Activated B cell treated with CpG ODN at 0.5 μM for 24 hours (primary cell): ENCODE results near the gene GAPDH. TPM values are rescaled to one million over a fixed set of nuclear protein-coding genes. Genes with fewer than 3 reads are reported as not detected.
"Not testable (repeated sequence)": the region's sequence is repeated elsewhere in the genome, so short reads cannot be mapped to it uniquely, and the experiment has no call there.

ENCODE experiments used
- ATAC-seq: fragments of 200-7000 bp; cut with Tn5 transposase; one replicate; pipeline ENCODE4 v1.10.0; 2021; ENCODE audit warnings: low read depth, mild to moderate bottlenecking, moderate library complexity
- CTCF ChIA-PET: fragments of 350-600 bp; sonication (Branson Sonifier 250); formaldehyde crosslinking; loops from one replicate; lab custom pipeline; 2021; ENCODE audit warnings: antibody characterized with exemption; lab: Charles Lee
- POLR2A ChIA-PET: fragments of 350-600 bp; sonication (Branson Sonifier 250); formaldehyde crosslinking; loops from one replicate; lab custom pipeline; 2021; ENCODE audit warnings: antibody characterized with exemption; lab: Charles Lee
- DNase-seq: peaks from one replicate; pipeline ENCODE4 v3.0.0; 2022
- H3K27ac Mint-ChIP-seq: one replicate; pipeline ENCODE4 v1.8.0; 2020; ENCODE audit warnings: mixed read lengths
- H3K27me3 Mint-ChIP-seq: one replicate; pipeline ENCODE4 v1.8.0; 2021; ENCODE audit warnings: mixed read lengths
- H3K36me3 Mint-ChIP-seq: one replicate; pipeline ENCODE4 v1.8.0; 2021; ENCODE audit warnings: low read depth, mixed read lengths
- H3K4me1 Mint-ChIP-seq: one replicate; pipeline ENCODE4 v1.8.0; 2021; ENCODE audit warnings: mixed read lengths
- H3K4me3 Mint-ChIP-seq: one replicate; pipeline ENCODE4 v1.8.0; 2020; ENCODE audit warnings: mild to moderate bottlenecking, mixed read lengths
- H3K9me3 Mint-ChIP-seq: one replicate; pipeline ENCODE4 v1.8.0; 2020; ENCODE audit warnings: mixed read lengths
- intact Hi-C: fragments of 100-400 bp; cut with micrococcal nuclease; formaldehyde crosslinking; loops from one replicate; pipeline ENCODE4 v1.15.1; 2024
- total RNA-seq: library from RNA; stranded (reverse); gene quantifications from 2 replicates; pipeline ENCODE4 v1.2.3, GENCODE V29; 2022
- TF ChIP-seq, protein P1 (sequence below): fragments of 200-600 bp; IDR thresholded peaks from one replicate; pipeline ENCODE4 v1.8.0; 2022; ENCODE audit warnings: antibody characterized with exemption, mild to moderate bottlenecking

The GAPDH gene
- total RNA-seq, 1 donor from 2014 or later = 1,003 TPM

DNA sequence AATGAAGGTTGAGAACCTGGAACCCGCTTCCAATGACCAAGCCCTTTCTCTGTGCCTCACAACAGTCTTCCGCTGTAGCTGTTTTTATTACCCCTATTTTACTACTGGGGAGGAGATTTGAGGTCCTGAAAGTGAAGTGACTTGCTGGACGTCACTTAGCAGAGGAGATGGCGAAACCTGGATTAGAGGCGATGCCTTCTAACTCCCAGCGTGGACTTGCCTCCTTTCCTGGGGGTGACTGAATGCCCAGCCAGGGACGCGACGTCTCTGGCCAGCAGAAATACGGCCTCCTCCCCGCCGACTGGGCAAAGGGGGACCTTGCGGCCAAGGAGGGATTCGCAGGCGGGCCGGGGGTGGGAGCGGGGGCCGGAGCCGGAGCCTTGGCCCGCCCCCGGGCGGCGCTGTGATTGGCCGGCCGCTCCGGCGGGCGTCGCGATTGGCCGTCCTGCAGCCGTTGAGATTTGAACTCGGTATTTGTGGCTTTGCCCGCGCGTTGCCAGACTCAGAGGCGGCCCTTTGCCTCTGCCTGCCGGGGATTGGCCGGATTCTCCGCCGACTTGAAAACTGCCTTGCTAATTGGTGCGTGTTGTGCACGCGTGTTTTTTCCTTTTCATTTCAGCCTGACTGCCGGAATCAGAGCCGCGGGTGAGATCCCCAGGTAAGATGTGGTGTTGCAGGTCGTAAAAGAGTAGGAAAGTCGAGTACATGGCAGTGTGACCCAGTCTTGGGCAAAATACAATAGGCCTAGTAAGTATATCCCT is 40.6 kb upstream of the GAPDH start, which contains the start of gene NCAPD2:
TSS of gene NCAPD2 (plus strand) at position 606 of the 761 bp plus-strand sequence. CDS start 997 bp downstream, outside the sequence.
- H3K36me3 Mint-ChIP-seq = peaks cover 41% of the 10 kb centered on the region
- ChIA-PET CTCF (interaction anchor here (0.9 to 1.4 kb wide), 3 partner anchors 23 to 44 kb away, joined by 3 to 11 read pairs (median 3); partner anchors contain the start of gene VAMP1), POLR2A (interaction anchor here (0.6 to 4.3 kb wide), 32 partner anchors 8 to 629 kb away, joined by 3 to 89 read pairs (median 5); partner anchors contain the start of genes CD27, COPS7A, GAPDH and LPAR5)
- intact Hi-C loops = loop anchor here (1.0 kb wide), 10 partner anchors 23 to 359 kb away; partner anchors contain the start of genes CHD4, GAPDH, ING4 and MLF2
- H3K27me3 Mint-ChIP-seq = no peaks in the 10 kb centered on the region
- no peaks in the 10 kb centered on the region for H3K9me3 Mint-ChIP-seq
- H3K4me3 Mint-ChIP-seq = peak within 1 kb of the TSS; percentile 97
- ATAC-seq (peak; percentile 85), DNase-seq (peak; percentile 85)
- TF ChIP-seq, protein P1, sequence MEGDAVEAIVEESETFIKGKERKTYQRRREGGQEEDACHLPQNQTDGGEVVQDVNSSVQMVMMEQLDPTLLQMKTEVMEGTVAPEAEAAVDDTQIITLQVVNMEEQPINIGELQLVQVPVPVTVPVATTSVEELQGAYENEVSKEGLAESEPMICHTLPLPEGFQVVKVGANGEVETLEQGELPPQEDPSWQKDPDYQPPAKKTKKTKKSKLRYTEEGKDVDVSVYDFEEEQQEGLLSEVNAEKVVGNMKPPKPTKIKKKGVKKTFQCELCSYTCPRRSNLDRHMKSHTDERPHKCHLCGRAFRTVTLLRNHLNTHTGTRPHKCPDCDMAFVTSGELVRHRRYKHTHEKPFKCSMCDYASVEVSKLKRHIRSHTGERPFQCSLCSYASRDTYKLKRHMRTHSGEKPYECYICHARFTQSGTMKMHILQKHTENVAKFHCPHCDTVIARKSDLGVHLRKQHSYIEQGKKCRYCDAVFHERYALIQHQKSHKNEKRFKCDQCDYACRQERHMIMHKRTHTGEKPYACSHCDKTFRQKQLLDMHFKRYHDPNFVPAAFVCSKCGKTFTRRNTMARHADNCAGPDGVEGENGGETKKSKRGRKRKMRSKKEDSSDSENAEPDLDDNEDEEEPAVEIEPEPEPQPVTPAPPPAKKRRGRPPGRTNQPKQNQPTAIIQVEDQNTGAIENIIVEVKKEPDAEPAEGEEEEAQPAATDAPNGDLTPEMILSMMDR = no peak
- H3K4me1 Mint-ChIP-seq = peaks cover 28% of the 10 kb centered on the region
- H3K27ac Mint-ChIP-seq = peak within 1 kb of the TSS; percentile 96

DNA sequence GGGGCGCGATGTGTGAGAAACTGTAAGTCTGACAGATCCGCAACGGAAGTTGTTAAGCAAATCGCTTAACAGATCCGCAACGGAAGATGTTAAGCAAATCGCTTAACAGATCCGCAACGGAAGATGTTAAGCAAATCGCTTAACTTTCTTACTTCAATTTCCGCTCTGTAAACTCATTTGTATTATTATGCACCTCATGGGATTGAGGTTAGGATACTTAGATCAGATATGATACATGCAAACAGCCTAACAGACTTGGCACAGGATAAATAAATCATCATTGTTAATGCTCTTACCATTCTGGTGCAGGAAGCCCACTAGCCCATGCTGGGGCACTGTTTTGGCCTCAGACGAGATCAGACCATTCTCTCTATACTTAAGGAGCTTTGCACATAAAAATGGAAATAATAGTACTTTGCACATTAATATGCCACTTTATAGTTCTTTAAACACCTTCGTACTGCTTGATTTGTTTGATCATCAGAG is 40.0 kb upstream of the GAPDH start:
- Mint-ChIP-seq H3K4me3 (peak overlapping the region; percentile 97), H3K27ac (peak overlapping the region; percentile 96), H3K27me3 (no peaks in the 10 kb centered on the region), H3K36me3 (peaks cover 43% of the 10 kb centered on the region), H3K4me1 (peaks cover 28% of the 10 kb centered on the region), H3K9me3 (no peaks in the 10 kb centered on the region)
- ATAC-seq (peak; percentile 35), DNase-seq (no peak)
- POLR2A ChIA-PET = interaction anchor here (0.7 to 2.6 kb wide), 3 partner anchors 24 to 48 kb away, joined by 3 to 10 read pairs (median 8); partner anchors contain the start of genes TAPBPL and VAMP1
- intact Hi-C loops = loop anchor here (1.0 kb wide), 2 partner anchors 74 to 358 kb away; partner anchors contain the start of genes NOP2 and USP5
- TF ChIP-seq, protein P1 = no peak
- CTCF ChIA-PET = no interaction called here

- TF ChIP-seq, protein P1 = no peak
- ATAC-seq (no peak), DNase-seq (no peak)
- CTCF ChIA-PET = interaction anchor here (1.0 kb wide), 1 partner anchor 43 kb away, joined by 3 read pairs; no protein-coding TSS in a partner anchor
- Mint-ChIP-seq H3K9me3 (no peaks in the 10 kb centered on the region), H3K36me3 (peaks cover 43% of the 10 kb centered on the region), H3K4me1 (peaks cover 28% of the 10 kb centered on the region), H3K27me3 (no peaks in the 10 kb centered on the region), H3K4me3 (peak overlapping the region; percentile 97), H3K27ac (peak overlapping the region; percentile 96)
- intact Hi-C loops = loop anchor here (1.0 kb wide), 2 partner anchors 73 to 357 kb away; partner anchors contain the start of genes NOP2 and USP5
- POLR2A ChIA-PET = interaction anchor here (2.1 to 2.6 kb wide), 2 partner anchors 24 to 48 kb away, joined by 8 to 10 read pairs; partner anchors contain the start of gene VAMP1
These were observed 39.3 kb upstream of the GAPDH start for GRCh38 chr12:6494968-6495367.

DNA sequence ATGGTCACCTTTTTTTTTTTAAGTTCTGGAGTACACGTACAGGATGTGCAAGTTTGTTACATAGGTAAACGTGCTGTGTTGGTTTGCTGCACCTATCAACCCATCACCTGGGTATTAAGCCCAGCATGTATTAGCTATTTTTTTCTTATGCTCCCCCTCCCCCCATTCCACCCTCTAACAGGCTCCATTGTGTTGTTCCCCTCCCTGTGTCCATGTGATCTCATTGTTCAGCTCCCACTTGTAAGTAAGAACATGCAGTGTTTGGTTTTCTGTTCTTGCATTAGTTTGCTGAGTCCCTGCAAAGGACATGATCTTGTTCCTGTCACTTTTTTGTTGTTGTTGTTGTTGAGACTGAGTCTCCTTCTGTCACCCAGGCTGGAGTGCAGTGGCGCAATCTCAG is 37.0 kb upstream of the GAPDH start:
- DNase-seq, intact Hi-C loops, H3K9me3 Mint-ChIP-seq, H3K27me3 Mint-ChIP-seq, ATAC-seq, CTCF ChIA-PET, H3K4me3 Mint-ChIP-seq, POLR2A ChIA-PET: not testable (repeated sequence)
- H3K36me3 Mint-ChIP-seq = peaks cover 31% of the 10 kb centered on the region
- H3K4me1 Mint-ChIP-seq = peaks cover 25% of the 10 kb centered on the region
- peak overlapping the region; percentile 37 for H3K27ac Mint-ChIP-seq

- TF ChIP-seq, protein P1 = no peak
- no peak for ATAC-seq
- no peaks in the 10 kb centered on the region for H3K27me3 Mint-ChIP-seq
- peaks cover 2% of the 10 kb centered on the region for H3K4me1 Mint-ChIP-seq
- peaks cover 25% of the 10 kb centered on the region for H3K36me3 Mint-ChIP-seq
- H3K27ac Mint-ChIP-seq = no peak overlapping the region
- ChIA-PET POLR2A (interaction anchor here (0.7 kb wide), 1 partner anchor 76 kb away, joined by 4 read pairs; no protein-coding TSS in a partner anchor), CTCF (interaction anchor here (0.8 kb wide), 1 partner anchor 35 kb away, joined by 3 read pairs; no protein-coding TSS in a partner anchor)
- no peaks in the 10 kb centered on the region for H3K9me3 Mint-ChIP-seq
- no peak overlapping the region for H3K4me3 Mint-ChIP-seq
- intact Hi-C loops = no loop called here
- no peak for DNase-seq
These were observed 33.9 kb upstream of the GAPDH start for GRCh38 chr12:6500466-6500865.
